ENCODE data around the gene CCT7.

DNA sequence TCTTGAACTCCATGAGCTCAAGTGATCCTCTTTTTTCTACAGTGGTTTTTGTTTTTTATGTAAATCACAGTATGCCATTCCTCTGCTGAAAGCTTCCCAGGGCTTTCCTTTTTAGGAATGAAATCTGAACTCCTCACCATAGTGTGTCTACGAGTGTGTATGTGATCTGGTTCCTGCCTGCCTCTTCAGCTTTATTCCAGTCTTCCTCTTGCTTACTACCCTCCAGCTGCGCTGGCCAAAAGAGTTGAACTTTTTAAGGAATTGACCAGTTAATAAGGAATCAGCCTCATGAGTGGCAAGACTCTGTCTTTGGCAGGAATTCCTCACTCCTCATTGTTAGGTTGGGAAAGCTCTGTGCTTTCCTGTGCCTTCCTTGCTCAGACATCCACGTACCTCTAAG is 4.0 kb downstream of the CCT7 start:
- TF ChIP-seq, protein P1, sequence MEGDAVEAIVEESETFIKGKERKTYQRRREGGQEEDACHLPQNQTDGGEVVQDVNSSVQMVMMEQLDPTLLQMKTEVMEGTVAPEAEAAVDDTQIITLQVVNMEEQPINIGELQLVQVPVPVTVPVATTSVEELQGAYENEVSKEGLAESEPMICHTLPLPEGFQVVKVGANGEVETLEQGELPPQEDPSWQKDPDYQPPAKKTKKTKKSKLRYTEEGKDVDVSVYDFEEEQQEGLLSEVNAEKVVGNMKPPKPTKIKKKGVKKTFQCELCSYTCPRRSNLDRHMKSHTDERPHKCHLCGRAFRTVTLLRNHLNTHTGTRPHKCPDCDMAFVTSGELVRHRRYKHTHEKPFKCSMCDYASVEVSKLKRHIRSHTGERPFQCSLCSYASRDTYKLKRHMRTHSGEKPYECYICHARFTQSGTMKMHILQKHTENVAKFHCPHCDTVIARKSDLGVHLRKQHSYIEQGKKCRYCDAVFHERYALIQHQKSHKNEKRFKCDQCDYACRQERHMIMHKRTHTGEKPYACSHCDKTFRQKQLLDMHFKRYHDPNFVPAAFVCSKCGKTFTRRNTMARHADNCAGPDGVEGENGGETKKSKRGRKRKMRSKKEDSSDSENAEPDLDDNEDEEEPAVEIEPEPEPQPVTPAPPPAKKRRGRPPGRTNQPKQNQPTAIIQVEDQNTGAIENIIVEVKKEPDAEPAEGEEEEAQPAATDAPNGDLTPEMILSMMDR (IDR thresholded peaks at IDR 0.05; ENCODE audit: insufficient read depth, low read length): no peak
- TF ChIP-seq POLR2AphosphoS5 (IDR thresholded peaks at IDR 0.05; ENCODE audit: low read depth) (no peak), SPI1 (IDR thresholded peaks at IDR 0.05; ENCODE audit: borderline replicate concordance, low read depth) (no peak)
- TF ChIP-seq, protein P2, sequence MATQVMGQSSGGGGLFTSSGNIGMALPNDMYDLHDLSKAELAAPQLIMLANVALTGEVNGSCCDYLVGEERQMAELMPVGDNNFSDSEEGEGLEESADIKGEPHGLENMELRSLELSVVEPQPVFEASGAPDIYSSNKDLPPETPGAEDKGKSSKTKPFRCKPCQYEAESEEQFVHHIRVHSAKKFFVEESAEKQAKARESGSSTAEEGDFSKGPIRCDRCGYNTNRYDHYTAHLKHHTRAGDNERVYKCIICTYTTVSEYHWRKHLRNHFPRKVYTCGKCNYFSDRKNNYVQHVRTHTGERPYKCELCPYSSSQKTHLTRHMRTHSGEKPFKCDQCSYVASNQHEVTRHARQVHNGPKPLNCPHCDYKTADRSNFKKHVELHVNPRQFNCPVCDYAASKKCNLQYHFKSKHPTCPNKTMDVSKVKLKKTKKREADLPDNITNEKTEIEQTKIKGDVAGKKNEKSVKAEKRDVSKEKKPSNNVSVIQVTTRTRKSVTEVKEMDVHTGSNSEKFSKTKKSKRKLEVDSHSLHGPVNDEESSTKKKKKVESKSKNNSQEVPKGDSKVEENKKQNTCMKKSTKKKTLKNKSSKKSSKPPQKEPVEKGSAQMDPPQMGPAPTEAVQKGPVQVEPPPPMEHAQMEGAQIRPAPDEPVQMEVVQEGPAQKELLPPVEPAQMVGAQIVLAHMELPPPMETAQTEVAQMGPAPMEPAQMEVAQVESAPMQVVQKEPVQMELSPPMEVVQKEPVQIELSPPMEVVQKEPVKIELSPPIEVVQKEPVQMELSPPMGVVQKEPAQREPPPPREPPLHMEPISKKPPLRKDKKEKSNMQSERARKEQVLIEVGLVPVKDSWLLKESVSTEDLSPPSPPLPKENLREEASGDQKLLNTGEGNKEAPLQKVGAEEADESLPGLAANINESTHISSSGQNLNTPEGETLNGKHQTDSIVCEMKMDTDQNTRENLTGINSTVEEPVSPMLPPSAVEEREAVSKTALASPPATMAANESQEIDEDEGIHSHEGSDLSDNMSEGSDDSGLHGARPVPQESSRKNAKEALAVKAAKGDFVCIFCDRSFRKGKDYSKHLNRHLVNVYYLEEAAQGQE (IDR thresholded peaks at IDR 0.05; ENCODE audit: insufficient replicate concordance, low read depth): no peak

Data from HL-60 (cell line).